Measurements from ENCODE around the gene ZNF331.

The ZNF331 gene

DNA sequence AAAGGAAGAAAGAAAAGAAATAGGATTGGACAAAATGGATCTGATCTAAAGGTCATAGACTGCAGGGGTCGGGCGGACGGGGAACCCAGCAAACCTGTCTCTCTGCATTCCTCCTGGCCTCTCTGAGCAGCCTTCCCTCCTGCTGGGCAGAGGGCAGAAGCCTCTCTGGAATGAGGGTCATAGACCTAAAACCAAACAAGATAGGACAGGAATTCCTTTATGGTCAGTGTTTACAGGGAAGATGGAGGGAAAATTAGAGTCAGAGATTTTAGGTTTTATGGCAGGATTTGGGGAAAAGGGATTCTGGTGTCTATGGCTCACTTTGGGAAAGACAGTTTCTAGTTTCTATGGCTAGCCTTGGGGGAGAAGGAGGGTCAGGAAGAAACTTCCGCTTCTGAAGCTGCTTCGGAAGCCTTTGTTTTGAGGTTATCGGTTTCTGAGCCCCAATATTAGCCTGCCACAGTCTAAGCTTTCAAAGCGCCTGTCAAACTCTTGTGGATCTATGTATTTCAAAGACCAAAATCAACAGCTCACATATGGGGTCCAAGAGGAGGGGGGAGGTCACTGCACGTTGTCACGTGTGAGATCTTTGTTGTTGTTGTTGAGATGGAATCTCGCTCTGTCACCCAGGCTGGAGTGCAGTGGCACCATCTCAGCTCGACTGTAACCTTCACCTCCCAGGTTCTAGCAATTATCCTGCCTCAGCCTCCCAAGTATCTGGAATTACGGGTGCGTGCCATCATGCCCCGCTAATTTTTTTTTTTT, 75.0 kb downstream of the ZNF331 start:
- no peak for TF ChIP-seq EZH2phosphoT487 (IDR thresholded peaks at IDR 0.05; ENCODE audit: borderline replicate concordance, low read length)
- TF ChIP-seq, protein P1, sequence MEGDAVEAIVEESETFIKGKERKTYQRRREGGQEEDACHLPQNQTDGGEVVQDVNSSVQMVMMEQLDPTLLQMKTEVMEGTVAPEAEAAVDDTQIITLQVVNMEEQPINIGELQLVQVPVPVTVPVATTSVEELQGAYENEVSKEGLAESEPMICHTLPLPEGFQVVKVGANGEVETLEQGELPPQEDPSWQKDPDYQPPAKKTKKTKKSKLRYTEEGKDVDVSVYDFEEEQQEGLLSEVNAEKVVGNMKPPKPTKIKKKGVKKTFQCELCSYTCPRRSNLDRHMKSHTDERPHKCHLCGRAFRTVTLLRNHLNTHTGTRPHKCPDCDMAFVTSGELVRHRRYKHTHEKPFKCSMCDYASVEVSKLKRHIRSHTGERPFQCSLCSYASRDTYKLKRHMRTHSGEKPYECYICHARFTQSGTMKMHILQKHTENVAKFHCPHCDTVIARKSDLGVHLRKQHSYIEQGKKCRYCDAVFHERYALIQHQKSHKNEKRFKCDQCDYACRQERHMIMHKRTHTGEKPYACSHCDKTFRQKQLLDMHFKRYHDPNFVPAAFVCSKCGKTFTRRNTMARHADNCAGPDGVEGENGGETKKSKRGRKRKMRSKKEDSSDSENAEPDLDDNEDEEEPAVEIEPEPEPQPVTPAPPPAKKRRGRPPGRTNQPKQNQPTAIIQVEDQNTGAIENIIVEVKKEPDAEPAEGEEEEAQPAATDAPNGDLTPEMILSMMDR (IDR thresholded peaks at IDR 0.05; ENCODE audit: low read depth, low read length, poor library complexity, severe bottlenecking): no peak
- H3K4me1 ChIP-seq (ENCODE audit: control insufficient read depth, low read length): no peaks in the 10 kb centered on the region
- no peak overlapping the region for H3K27ac ChIP-seq (ENCODE audit: low read depth, low read length)
- H3F3A ChIP-seq (ENCODE audit: control insufficient read depth, insufficient read depth): no peaks in the 10 kb centered on the region
- no peak overlapping the region for H3K4me2 ChIP-seq (ENCODE audit: low read length)
- no peaks in the 10 kb centered on the region for H3K9me2 ChIP-seq (replicated peaks; ENCODE audit: control insufficient read depth, low read length)
- no peaks in the 10 kb centered on the region for H3K79me2 ChIP-seq (ENCODE audit: control insufficient read depth, low read length)
- H3K9me3 ChIP-seq (ENCODE audit: control insufficient read depth, insufficient read depth, low read length): no peaks in the 10 kb centered on the region; the same call in 1 of the 2 replicates
- H4K20me1 ChIP-seq (ENCODE audit: control insufficient read depth, insufficient read depth, low read depth, low read length): no peaks in the 10 kb centered on the region
- no peaks in the 10 kb centered on the region for H3K27me3 ChIP-seq (ENCODE audit: control insufficient read depth, low read length)
- H3K4me3 ChIP-seq (ENCODE audit: low read length): no peak overlapping the region
- no peaks in the 10 kb centered on the region for H3K36me3 ChIP-seq (ENCODE audit: control insufficient read depth, low read length)

DNA sequence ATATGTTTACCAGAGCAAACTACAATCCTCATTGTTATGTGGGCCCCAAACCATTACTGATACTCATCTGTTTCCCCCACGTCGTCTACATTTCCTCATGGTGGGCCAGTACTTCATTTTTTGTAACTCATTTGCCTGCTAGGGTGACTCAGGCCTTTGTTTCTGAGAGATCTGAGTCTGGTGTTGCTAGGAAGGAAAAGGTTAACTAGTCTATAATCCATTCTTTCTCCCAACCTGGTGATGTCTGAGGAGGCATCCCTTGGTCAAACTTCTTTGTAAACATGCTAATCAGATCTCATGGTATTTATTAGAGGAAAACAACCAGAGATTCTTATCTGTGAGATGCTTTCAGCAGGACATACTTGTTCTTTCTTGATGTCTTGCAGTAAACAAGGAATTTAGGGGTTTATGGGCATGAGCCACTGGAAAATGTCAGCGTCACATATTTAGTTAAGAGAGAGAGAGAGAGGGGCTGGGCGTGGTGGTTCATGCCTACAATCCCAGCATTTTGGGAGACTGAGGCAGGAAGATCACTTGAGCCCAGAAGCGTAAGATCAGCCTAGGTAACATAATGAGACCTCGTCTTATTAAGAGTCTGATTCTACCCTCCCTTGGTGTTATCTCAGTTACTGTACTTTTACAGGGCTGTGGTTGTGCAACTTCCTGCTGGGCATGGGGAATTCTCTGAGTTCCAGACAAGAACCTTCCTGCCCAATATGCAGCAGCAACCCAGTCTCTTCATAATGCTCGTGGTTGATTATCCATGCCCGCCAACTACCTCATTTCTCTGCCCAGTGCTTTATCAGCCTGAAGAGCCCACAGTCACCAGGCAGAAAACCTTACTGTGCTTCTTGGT, 84.2 kb downstream of the ZNF331 start:
- no peak overlapping the region for H3K4me2 ChIP-seq (ENCODE audit: low read length)
- H3K27me3 ChIP-seq (ENCODE audit: control insufficient read depth, low read length): no peaks in the 10 kb centered on the region
- no peaks in the 10 kb centered on the region; the same call in 1 of the 2 replicates for H3K9me3 ChIP-seq (ENCODE audit: control insufficient read depth, insufficient read depth, low read length)
- H4K20me1 ChIP-seq (ENCODE audit: control insufficient read depth, insufficient read depth, low read depth, low read length): no peaks in the 10 kb centered on the region
- H3K79me2 ChIP-seq (ENCODE audit: control insufficient read depth, low read length): no peaks in the 10 kb centered on the region
- H3K9me2 ChIP-seq (replicated peaks; ENCODE audit: control insufficient read depth, low read length): no peaks in the 10 kb centered on the region
- no peak overlapping the region for H3K27ac ChIP-seq (ENCODE audit: low read depth, low read length)
- no peaks in the 10 kb centered on the region for H3F3A ChIP-seq (ENCODE audit: control insufficient read depth, insufficient read depth)
- TF ChIP-seq EZH2phosphoT487 (IDR thresholded peaks at IDR 0.05; ENCODE audit: borderline replicate concordance, low read length): no peak
- TF ChIP-seq, protein P1 (IDR thresholded peaks at IDR 0.05; ENCODE audit: low read depth, low read length, poor library complexity, severe bottlenecking): no peak
- no peaks in the 10 kb centered on the region for H3K4me1 ChIP-seq (ENCODE audit: control insufficient read depth, low read length)
- H3K36me3 ChIP-seq (ENCODE audit: control insufficient read depth, low read length): no peaks in the 10 kb centered on the region
- no peak overlapping the region for H3K4me3 ChIP-seq (ENCODE audit: low read length)

DNA sequence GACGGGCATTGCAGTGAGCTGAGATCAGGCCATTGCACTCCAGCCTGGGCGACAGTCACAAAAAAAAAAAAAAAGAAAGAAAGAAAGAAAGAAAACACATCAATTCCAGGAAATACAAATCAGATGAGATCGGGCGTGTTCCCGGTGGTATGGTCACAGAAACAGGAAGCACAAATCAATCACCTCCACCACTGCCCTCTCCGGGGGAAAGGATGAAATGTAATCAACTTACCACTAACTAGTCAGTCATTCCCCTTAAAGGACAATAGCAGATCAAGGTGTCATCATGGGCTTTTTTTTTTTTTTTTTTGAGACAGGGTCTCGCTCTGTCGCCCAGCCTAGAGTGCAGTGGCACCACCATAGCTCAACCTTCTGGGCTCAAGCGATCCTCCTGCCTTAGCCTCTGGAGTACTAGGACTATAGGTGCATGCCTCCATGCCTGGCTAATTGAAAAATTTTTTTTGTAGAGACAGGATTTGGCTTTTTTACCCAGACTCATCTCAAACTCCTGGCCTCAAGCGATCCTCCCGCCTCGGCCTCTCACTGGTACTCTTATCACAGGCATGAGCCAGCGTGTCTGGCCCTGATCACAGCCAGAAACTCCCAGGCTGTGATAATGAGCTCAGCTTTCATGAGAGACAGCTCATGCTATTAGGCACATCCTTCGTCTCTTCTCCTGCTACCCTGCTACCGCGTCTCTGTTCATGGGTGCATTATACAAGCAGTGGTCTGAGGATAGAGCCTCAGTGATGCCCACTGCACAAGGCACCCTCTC, 87.0 kb downstream of the ZNF331 start:
- Histone ChIP-seq H3K36me3 (ENCODE audit: control insufficient read depth, low read length) (no peaks in the 10 kb centered on the region), H3K4me1 (ENCODE audit: control insufficient read depth, low read length) (no peaks in the 10 kb centered on the region), H3K27ac (ENCODE audit: low read depth, low read length) (no peak overlapping the region), H4K20me1 (ENCODE audit: control insufficient read depth, insufficient read depth, low read depth, low read length) (no peaks in the 10 kb centered on the region), H3K9me2 (replicated peaks; ENCODE audit: control insufficient read depth, low read length) (no peaks in the 10 kb centered on the region), H3K79me2 (ENCODE audit: control insufficient read depth, low read length) (no peaks in the 10 kb centered on the region), H3K9me3 (ENCODE audit: control insufficient read depth, insufficient read depth, low read length) (no peaks in the 10 kb centered on the region; the same call in 1 of the 2 replicates), H3F3A (ENCODE audit: control insufficient read depth, insufficient read depth) (no peaks in the 10 kb centered on the region), H3K27me3 (ENCODE audit: control insufficient read depth, low read length) (no peaks in the 10 kb centered on the region), H3K4me2 (ENCODE audit: low read length) (no peak overlapping the region), H3K4me3 (ENCODE audit: low read length) (no peak overlapping the region)
- TF ChIP-seq EZH2phosphoT487 (IDR thresholded peaks at IDR 0.05; ENCODE audit: borderline replicate concordance, low read length): no peak
- TF ChIP-seq, protein P1 (IDR thresholded peaks at IDR 0.05; ENCODE audit: low read depth, low read length, poor library complexity, severe bottlenecking): no peak
